Brain pericyte (primary cell): ENCODE measurements around the gene LMNA.
"Not testable (repeated sequence)": the region's sequence is repeated elsewhere in the genome, so short reads cannot be mapped to it uniquely, and the experiment has no call there.

Source experiments
- DNase-seq: peaks from one replicate; pipeline ENCODE4 v3.0.0-alpha.2; 2012; ENCODE audit warnings: low read depth, low spot score

The LMNA gene

DNA sequence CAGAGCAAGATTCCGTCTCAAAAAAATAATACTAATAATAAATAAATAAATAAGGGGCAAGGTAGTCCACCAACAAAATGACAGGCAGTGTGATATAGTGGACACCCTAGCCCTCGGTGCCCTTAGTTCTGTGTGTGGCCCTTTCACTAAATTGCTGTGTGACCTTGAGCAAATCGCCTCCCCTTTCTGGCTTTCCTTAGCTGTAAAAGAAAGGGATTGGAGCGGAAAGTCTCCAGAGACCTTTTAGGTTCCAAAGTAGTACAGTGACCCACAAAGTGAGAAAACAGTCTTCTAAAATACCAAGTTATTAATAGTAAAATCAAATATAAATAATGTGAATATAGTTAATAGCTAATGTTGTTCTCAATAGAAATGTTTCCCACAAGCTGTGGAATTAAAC lies 7.6 kb downstream of the LMNA start:
- no peak for DNase-seq

DNA sequence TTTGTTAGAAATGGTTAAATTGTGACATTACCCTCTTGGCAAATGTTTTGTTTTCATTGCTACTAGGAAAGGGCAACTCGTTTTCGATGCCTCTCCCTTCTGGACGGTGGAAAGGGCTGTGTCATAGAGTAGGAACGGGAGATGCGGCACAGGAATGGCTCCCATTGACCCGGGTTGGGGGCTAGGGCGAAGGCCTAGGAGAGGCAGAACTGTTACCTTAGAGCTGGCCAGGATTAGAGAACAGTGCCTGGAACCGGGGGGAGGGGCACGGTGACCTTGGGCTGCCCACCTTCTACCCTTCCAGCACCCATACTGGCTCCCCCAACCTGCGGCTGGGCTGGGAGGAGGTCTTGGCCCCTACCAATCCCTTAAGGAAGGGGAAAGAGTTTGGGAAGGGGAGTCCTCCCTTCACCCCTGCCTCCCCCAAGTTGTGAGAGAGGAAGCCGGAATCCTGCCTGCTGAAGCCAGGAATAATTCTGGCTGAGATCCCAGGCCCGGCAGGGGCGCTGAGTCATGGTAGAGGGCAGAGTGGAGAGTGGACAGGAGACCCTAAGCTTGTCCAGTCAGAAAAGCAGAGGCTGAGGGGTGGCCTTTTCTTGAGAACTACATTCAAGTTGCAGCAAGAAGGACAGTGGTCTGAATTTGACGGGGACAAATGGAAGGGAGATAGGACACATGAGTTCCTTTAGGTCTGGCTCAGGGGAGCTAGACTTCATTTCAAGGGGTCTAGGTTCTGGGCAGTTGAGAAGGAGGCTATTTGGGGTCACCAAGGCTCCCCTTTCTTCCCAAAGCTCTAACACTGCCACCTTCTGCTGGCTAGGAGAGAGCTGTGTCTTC lies 8.2 kb downstream of the LMNA start:
- DNase-seq, result peak; percentile 86

DNA sequence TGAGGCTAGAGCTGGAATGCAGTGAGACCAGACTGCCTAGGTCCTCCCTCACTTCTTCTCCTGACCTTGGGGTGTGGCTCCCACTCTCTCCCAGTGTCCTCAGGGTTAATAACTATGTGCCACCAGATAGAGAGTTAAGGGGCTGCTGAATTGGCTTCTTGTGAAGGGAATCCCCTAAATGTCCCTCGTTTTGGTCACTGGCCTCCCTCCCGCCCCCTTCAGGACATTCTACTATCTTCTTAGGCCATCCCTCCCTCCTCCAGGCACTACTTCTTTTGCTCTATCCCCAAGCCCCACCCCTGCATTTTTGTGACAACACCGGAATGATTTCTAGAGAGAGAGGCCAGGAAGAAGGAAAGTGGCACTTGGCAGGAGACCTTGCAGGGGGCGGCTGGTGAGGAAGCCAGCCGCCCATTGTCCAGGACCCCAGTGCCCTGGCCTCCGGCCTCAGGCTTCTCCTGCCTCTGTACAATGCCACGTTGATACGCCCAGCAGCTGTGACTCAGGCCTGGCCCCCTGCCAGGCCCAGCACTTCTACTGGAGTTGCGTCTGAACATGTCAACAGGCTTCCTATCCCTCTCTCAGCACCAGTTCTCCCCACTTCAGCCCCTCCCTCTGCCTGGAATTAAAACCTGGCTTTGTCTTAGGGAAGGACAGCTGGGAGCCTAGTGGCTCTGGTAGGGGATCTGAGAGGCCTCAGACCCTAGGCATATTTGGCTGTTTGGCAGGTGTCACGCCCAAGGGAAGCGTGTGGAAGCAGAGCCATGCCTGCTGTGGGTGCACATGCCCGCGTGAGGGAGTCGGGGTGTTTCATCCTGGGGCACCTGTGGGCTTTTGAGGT lies 9.1 kb downstream of the LMNA start:
- DNase-seq, result peak; percentile 92

DNA sequence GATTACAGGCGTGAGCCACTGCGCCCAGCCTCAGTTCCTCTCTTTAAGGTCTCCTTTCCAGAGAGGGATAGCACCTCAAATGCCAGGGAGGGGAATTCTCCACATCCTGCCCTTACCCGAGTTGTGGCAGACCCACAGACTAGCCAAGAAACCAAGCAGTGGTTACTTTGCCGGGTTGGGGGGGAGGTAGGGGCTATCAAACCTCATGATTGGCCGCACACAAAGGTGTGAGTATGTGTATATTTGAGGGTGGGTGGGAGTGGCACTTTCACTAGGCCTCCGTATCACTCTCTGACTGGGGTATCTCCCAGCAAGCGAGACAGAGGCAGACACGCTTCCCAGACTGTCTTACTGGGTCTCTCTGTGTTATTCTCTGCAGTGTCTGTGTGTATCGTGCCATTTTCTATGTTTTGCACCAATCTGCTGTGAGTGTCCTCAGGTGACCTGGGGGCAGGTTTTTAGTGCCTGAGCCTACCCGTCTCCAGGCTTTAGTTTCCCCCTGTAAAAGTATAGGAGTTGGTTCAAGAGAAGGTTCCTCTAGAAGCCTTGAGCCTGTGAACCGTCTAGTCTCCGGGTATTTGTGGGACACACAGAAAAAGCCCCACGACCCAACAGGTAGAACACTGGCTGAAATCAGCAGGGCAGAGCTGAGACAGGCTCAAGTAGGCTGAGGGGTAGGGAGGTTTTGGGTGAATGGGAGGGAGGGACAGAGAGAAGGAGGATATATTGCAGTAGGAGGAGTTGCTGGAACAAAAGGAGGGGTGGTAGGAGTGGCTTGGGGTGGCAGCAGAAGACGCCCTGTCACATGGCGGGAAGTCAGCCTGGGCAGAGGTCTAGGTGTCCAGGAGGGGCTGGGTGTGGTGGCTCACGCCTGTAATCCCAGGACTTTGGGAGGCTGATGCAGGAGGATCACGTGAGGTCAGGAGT lies 10.3 kb downstream of the LMNA start:
- DNase-seq, result no peak

- DNase-seq, result not testable (repeated sequence)
Measured at GRCh38 chr1:156125544-156125943, 11.0 kb downstream of the LMNA start.

- peak; percentile 76 for DNase-seq
Measured at GRCh38 chr1:156126043-156126629, 11.6 kb downstream of the LMNA start.

DNA sequence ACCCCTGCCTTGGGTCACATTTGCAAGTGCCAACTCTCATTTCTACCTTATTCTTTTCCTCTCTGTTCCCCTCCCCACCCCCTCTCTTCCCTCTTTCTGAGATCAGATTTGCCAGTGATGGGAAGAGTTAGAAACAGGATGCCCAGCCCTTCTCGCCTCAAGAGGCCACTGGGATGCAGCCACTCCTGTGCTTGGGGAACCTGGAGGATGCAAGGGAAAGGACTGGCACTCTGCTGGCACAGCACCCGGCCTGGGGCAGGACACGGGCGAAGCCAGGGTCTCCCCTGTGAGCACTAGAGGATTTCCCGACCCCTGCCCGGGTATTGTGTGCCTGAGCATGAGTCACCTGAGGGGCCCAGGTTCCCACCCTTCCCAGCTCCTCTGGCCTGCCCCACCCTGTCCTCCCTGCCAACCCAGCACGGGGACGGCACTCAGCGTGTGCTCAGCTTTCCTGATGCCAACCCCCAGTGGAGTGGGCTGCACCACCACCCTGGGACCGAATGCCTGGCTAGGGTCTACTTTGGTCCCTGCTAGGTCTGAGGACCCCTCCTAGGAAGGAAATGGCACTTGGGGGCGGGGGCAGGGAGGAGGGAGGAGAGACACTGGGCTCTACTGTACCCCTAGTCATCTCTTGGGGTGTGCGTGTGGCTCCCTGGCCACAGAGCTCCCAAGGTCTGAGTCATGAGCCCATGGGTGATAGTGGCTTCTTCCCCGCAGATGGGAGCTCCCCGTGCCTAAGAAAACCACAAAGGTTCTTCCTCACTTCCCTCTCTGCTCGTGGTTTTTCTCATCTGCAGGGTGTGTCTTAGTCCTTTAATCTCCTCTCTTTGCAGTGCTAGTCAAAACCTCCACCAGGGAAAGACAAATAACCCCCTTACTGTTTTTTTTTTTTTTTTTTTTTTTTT lies 12.4 kb downstream of the LMNA start:
- no peak for DNase-seq

DNA sequence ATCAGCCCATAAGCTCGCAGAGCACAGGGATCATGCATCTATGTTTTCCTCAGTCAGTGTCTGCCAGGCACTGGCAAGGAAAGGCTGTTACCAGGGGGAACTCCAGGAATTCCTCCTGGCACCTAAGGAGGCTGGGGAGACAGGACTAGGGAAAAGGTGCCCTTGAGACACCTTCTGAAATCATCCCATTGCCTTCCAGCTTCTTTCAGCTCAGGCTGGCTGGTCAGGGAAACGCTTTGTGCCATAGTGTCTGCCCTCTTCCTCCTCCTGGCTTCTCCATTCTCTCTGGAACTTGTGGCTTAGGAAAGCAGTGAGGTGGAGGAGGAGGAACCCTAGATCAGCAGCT lies 13.8 kb downstream of the LMNA start:
- no peak for DNase-seq

DNA sequence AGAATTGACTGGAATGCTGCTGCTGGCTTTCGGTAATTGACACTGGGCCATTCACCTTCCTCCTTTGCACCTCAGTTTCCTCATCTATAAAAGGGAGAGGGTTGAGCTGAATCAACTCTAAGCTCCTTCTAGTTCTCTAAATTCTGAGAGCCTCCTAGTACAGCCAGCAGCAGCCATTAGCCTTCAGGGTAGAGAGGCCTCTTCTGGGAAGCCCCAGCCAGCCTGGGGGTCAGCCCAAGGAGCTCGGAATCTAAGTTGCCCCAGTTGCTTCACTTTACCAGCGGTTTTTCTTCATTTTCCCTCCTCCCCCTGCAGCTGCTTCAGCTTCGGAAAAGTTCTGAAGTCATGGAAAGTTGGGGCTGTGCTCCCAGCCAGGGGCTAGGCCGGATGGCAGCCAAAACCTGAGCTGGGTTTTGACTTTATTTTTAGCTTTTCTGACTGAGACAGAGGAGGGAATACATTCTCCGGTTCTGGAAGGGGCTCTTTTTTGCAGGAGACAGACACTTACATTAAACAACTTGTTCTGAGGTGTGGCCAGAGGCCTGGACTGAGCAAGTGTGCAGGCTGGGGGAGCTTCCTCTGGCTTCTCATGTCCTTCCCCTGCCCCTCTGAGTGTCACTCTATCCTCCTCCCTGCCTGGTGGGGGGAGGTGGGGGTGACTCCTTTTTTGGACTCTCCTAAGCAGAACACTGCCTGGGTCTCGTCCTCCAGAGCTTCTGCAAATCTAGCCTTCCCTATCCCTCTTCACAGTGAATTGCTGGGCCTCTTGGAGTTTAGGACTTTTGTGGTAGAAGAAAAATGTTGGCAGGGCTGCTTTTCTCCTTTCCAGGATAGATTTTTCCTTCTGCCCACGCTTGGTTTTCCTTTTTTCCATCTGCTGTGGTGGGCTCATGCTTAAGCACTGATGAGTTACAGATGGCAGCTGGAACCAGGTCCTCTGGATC lies 14.4 kb downstream of the LMNA start:
- no peak for DNase-seq

DNA sequence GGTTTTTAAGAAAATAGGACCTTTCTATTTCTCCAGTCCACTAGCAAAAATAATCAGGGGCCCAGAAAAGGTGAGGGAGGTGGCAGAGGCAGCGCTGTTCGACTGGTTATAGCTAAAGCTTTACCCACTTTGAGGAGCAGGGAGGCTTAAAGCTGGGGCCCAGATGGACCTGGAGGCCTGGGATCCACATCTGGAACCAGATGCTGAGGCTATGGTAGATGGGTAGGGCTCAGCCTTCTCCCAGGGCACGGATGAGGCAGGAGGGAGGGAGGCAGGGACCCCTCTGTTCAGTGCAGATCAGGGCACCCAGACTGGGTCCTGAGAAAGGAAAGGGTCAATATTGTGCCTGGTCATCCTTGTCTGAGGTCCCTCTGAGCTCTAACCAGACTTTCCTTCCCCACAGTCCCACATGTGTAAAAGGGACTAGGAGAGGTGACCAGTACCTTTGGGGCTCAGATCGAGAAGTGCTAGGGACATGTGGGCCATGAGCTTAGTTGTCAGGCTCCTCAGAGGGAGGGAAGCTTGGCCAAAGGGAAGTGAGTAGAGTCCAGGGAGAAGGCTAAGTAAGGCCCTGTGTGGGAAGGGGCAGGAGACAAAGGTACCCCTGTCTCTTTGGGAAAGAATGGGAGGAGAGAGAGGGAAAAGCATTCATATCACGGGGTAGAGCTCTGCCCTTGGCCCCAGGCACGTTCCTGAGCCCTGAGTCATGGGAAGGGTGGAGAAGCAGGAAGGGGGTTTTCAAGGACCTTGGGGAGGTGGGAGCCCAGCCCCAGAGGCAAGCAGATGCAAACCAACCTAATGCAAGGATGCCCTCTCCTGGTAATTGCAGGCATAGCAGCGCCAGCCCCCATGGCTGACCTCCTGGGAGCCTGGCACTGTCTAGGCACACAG lies 15.4 kb downstream of the LMNA start:
- DNase-seq, result peak; percentile 75

- no peak for DNase-seq
Measured at GRCh38 chr1:156130578-156130942, 16.0 kb downstream of the LMNA start.

- DNase-seq, result no peak
Measured at GRCh38 chr1:156134716-156135435, 20.4 kb downstream of the LMNA start.

GRCh38 chr1:156135930-156136871 lies 21.7 kb downstream of the LMNA start:
- no peak for DNase-seq

GRCh38 chr1:156136970-156137483 lies 22.5 kb downstream of the LMNA start:
- no peak for DNase-seq

DNA sequence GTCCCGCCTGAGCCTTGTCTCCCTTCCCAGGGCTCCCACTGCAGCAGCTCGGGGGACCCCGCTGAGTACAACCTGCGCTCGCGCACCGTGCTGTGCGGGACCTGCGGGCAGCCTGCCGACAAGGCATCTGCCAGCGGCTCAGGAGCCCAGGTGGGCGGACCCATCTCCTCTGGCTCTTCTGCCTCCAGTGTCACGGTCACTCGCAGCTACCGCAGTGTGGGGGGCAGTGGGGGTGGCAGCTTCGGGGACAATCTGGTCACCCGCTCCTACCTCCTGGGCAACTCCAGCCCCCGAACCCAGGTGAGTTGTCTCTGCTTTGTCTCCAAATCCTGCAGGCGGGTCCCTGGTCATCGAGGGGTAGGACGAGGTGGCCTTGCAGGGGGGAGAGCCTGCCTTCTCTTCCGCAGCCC lies 24.0 kb downstream of the LMNA start:
- no peak for DNase-seq
